Neutrophil (primary cell): Measurements from ENCODE around the gene BTN2A1.

ENCODE experiments used
- H3K27ac ChIP-seq: fragments of 200-600 bp; sonication (generic); 2 replicates; pipeline ENCODE4 v1.5.1; 2016; ENCODE audit warnings: mild to moderate bottlenecking, moderate library complexity
- H3K27me3 ChIP-seq: fragments of 200-600 bp; sonication (generic); 2 replicates; pipeline ENCODE4 v1.6.0; 2016; ENCODE audit warnings: mild to moderate bottlenecking
- H3K36me3 ChIP-seq: fragments of 200-600 bp; sonication (generic); 2 replicates; pipeline ENCODE4 v1.5.1; 2017
- H3K4me1 ChIP-seq, 2 experiments: fragments of 200-600 bp in 1 of 2; sonication (generic) in 1 of 2; 1 replicate in 1 of 2; 2 replicates in 1 of 2; pipeline versions ENCODE4 v1.5.1 to v1.6.1; 2013 to 2016; ENCODE audit warnings: low read depth in 1 of 2, low read length in 1 of 2, mild to moderate bottlenecking in 1 of 2, moderate library complexity in 1 of 2; ENCODE audit not compliant: control insufficient read depth in 1 of 2, insufficient read depth in 1 of 2
- H3K4me3 ChIP-seq, 2 experiments: fragments of 200-600 bp in 1 of 2; sonication (generic) in 1 of 2; 1 replicate in 1 of 2; 2 replicates in 1 of 2; pipeline ENCODE4 v1.5.1; 2013 to 2016; ENCODE audit warnings: low read depth in 1 of 2, low read length in 1 of 2, mild to moderate bottlenecking in 1 of 2, moderate library complexity in 1 of 2
- H3K9me3 ChIP-seq: fragments of 200-600 bp; sonication (generic); 2 replicates; pipeline ENCODE4 v1.5.1; 2016
- TF ChIP-seq, protein P1 (sequence below): fragments of 200-600 bp; sonication (generic); IDR thresholded peaks from 2 replicates; pipeline ENCODE4 v1.5.1; 2016; ENCODE audit warnings: antibody characterized with exemption

BTN2A1 gene

DNA sequence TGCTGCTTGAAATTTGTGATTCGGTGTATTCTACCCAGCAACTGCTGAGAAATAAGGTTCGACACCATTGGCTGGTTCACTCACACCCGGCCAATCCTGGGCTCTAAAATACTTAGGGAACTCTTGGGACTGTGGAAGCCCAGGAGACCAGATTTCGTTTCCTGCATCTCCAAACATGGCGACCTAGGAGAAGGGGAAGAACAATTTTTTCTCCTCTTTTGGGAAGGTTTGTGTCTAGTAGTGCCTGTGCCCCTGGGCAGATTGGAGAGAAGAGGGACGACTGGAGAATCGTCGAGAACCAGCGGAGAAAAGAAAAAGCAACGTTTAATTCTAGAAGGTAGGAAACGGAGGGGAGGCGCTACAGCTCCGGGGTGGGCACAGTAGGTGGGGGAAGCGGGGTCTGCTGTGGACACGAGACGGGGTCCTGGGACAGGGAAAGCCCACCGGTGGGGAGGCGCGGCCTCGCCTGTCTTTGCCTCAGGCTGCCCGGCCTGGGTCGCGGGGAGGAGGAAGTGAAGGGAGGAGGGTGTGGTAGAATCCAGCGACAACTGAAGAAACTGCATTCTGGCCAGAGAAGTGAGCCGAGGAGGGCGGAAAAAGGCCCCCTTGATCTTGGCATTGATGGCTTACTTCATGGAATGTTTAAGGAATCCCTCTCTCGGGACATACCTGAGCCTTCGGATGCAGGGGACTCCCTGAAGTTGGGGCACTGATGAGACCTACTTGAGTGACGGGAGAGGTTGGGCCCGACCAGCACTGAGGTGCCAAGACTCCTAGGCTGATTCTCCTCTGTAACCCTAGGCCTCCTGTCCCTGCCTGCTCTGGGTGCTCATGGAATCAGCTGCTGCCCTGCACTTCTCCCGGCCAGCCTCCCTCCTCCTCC lies at the start of gene BTN2A1:
TSS of gene BTN2A1 (plus strand) at position 150 of the 883 bp plus-strand sequence. CDS start at position 832, 682 bp downstream.
- Histone ChIP-seq H3K4me3 (peak within 1 kb of the TSS; percentile 91 to 95), H3K36me3 (peaks cover 41% of the 10 kb centered on the region), H3K4me1 (peaks cover 34 to 35% of the 10 kb centered on the region in 2 experiments), H3K27me3 (no peaks in the 10 kb centered on the region), H3K27ac (peak within 1 kb of the TSS; percentile 95), H3K9me3 (no peaks in the 10 kb centered on the region)
- TF ChIP-seq, protein P1, sequence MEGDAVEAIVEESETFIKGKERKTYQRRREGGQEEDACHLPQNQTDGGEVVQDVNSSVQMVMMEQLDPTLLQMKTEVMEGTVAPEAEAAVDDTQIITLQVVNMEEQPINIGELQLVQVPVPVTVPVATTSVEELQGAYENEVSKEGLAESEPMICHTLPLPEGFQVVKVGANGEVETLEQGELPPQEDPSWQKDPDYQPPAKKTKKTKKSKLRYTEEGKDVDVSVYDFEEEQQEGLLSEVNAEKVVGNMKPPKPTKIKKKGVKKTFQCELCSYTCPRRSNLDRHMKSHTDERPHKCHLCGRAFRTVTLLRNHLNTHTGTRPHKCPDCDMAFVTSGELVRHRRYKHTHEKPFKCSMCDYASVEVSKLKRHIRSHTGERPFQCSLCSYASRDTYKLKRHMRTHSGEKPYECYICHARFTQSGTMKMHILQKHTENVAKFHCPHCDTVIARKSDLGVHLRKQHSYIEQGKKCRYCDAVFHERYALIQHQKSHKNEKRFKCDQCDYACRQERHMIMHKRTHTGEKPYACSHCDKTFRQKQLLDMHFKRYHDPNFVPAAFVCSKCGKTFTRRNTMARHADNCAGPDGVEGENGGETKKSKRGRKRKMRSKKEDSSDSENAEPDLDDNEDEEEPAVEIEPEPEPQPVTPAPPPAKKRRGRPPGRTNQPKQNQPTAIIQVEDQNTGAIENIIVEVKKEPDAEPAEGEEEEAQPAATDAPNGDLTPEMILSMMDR: no peak

DNA sequence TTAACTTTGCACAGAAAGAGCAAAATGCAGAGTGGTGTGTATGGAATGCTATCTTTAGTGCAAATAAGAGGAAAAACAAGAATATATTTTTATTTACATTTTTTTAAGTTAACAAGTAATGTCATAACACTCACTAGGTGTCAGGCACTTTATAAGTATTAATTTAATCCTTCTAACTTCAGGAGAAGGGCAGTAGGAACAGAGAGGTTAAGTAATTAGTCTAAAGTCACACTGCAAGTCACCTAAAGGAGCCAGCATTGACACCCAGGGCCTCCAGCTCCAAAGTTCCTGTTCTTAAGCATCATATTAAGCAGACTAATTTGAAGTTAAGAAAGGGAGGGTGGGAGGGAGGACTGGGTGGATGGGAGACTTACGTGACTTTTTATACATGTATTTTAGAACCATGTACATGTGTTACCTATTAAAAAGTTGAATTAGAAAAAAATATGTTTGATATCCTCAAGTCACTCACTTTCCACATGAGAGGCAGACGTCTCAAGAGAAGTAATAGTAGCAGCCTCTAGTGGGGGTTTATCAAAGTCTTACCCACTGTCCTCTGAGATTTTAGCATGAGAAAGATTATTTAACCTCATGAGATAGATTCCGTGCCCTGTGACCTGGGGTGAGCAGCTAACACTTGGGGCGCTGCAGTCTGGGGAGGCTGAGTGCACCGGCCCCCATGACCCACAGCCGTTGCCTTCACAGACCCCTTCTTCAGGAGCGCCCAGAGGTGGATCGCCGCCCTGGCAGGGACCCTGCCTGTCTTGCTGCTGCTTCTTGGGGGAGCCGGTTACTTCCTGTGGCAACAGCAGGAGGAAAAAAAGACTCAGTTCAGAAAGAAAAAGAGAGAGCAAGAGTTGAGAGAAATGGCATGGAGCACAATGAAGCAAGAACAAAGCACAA lies 48.7 kb upstream of the BTN2A1 start:
- TF ChIP-seq, protein P1: no peak
- no peaks in the 10 kb centered on the region for H3K27me3 ChIP-seq
- H3K4me1 ChIP-seq: peaks cover 0 to 10% of the 10 kb centered on the region in 2 experiments
- no peak overlapping the region for H3K4me3 ChIP-seq
- H3K27ac ChIP-seq: no peak overlapping the region
- peaks cover 91% of the 10 kb centered on the region for H3K36me3 ChIP-seq
- H3K9me3 ChIP-seq: no peaks in the 10 kb centered on the region

DNA sequence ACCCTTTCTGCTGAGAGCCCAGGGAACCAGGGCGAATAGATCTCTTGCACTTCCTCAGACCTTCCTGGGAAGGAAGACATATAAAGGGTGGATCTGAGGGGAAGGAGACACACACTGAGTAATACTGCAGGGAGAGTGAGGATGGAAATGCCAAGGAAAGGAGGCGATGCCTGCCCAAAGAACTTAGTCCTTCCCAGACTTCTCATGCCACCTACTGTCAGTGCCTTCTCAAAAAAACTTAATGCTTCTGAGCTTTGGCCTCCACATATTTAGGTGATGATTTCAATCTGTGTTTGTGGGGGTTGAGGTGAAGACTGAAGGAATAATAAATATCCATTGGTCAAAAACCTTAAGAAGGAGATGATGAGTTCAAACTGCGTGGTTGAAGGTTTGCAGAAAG lies 46.0 kb upstream of the BTN2A1 start:
- TF ChIP-seq, protein P1: no peak
- H3K4me3 ChIP-seq: no peak overlapping the region
- H3K9me3 ChIP-seq: no peaks in the 10 kb centered on the region
- no peak overlapping the region for H3K27ac ChIP-seq
- H3K36me3 ChIP-seq: peaks cover 82% of the 10 kb centered on the region
- no peaks in the 10 kb centered on the region for H3K4me1 ChIP-seq
- no peaks in the 10 kb centered on the region for H3K27me3 ChIP-seq

DNA sequence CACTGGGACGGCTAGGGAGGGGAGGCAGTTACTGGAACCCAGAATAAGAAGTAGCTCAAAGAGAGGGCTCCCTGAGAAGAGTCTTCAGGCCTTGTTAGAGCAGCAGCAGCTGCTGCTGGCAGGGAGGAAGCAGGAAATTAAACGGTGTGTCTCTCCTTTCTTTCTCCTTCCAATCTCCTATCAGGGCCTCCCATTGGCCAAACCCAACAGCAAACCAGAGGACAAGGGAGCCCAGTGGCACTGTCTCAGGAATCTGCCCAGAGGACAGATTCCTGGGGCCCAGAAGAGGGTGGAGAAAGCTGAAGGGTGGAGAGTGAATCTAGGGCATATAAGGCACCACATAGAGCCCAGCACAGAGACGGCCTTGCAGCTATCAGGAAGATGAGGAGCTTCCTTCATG lies 45.5 kb upstream of the BTN2A1 start:
- H3K36me3 ChIP-seq: peaks cover 77% of the 10 kb centered on the region
- no peaks in the 10 kb centered on the region for H3K27me3 ChIP-seq
- no peaks in the 10 kb centered on the region for H3K4me1 ChIP-seq
- no peak overlapping the region for H3K4me3 ChIP-seq
- TF ChIP-seq, protein P1: no peak
- H3K9me3 ChIP-seq: no peaks in the 10 kb centered on the region
- no peak overlapping the region for H3K27ac ChIP-seq

DNA sequence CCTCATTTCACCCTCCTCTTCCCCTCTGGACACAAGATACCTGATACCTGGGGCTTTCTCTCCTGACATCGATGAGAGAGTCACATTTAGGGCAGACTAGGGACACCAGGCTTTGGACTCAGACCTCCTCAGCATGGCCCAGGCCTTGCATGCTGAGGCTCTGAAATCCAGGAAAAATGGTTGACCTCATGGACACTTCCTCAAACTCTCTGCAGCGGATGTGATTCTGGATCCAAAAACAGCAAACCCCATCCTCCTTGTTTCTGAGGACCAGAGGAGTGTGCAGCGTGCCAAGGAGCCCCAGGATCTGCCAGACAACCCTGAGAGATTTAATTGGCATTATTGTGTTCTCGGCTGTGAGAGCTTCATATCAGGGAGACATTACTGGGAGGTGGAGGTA lies 44.8 kb upstream of the BTN2A1 start:
- Histone ChIP-seq H3K27me3 (no peaks in the 10 kb centered on the region), H3K9me3 (no peaks in the 10 kb centered on the region), H3K4me3 (no peak overlapping the region), H3K4me1 (no peaks in the 10 kb centered on the region), H3K27ac (no peak overlapping the region), H3K36me3 (peaks cover 70% of the 10 kb centered on the region)
- TF ChIP-seq, protein P1: no peak
